ENCODE data around the gene E2F4.

DNA sequence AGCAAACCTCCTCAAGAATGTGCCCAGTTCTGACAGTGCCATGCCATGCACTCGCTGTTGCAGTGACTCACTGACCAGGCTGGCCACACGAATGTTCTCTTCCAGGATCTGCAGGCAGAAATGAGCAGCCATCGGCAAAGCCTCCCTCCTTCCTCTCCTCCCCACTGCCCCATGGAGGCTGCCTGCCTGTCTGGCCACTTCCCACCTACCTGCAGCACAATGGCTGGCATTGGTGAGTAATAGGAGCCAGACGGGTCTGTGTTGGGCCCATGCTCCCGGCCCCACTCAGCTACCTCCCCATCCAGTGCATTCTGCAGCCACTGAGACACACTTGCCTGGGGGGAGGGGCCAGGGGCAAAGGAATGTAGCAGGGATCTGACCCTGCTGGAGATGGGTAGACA lies 5.4 kb upstream of the E2F4 start:
- TF ChIP-seq, protein P1, sequence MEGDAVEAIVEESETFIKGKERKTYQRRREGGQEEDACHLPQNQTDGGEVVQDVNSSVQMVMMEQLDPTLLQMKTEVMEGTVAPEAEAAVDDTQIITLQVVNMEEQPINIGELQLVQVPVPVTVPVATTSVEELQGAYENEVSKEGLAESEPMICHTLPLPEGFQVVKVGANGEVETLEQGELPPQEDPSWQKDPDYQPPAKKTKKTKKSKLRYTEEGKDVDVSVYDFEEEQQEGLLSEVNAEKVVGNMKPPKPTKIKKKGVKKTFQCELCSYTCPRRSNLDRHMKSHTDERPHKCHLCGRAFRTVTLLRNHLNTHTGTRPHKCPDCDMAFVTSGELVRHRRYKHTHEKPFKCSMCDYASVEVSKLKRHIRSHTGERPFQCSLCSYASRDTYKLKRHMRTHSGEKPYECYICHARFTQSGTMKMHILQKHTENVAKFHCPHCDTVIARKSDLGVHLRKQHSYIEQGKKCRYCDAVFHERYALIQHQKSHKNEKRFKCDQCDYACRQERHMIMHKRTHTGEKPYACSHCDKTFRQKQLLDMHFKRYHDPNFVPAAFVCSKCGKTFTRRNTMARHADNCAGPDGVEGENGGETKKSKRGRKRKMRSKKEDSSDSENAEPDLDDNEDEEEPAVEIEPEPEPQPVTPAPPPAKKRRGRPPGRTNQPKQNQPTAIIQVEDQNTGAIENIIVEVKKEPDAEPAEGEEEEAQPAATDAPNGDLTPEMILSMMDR (IDR thresholded peaks at IDR 0.05), result no peak
- TF ChIP-seq POLR2A (IDR thresholded peaks at IDR 0.05), result no peak
